HK-2 (cell line): ENCODE data around the gene RNF128.
A peak's percentile ranks its signal among the peaks of the same experiment; 100 is the strongest.
"Not testable (repeated sequence)": the region's sequence is repeated elsewhere in the genome, so short reads cannot be mapped to it uniquely, and the experiment has no call there.

ENCODE experiments used
- DNase-seq: peaks from one replicate; pipeline ENCODE4 v3.0.0-alpha.2; 2018; ENCODE audit not compliant: unreplicated experiment

RNF128 gene

GRCh38 chrX:106742805-106743204 is 16.3 kb downstream of the RNF128 start:
- DNase-seq = no peak

- no peak for DNase-seq
These were observed 21.9 kb downstream of the RNF128 start for GRCh38 chrX:106748377-106748776.

- DNase-seq = no peak
These were observed 24.9 kb downstream of the RNF128 start for GRCh38 chrX:106751407-106751806.

GRCh38 chrX:106752101-106752678 is 25.7 kb downstream of the RNF128 start:
- DNase-seq = no peak

- DNase-seq = not testable (repeated sequence)
These were observed 42.8 kb downstream of the RNF128 start for GRCh38 chrX:106769288-106769687.

GRCh38 chrX:106774981-106775380 is 48.5 kb downstream of the RNF128 start:
- no peak for DNase-seq

- no peak for DNase-seq
These were observed 53.8 kb downstream of the RNF128 start for GRCh38 chrX:106780264-106780663.

GRCh38 chrX:106780664-106781377 is 54.3 kb downstream of the RNF128 start:
- no peak for DNase-seq

- no peak for DNase-seq
These were observed 57.2 kb downstream of the RNF128 start for GRCh38 chrX:106783716-106784115.

- no peak for DNase-seq
These were observed 65.0 kb downstream of the RNF128 start for GRCh38 chrX:106791495-106791894.

- DNase-seq = peak; percentile 2
These were observed 75.5 kb downstream of the RNF128 start for GRCh38 chrX:106802063-106802387.

- DNase-seq = peak; percentile 74
These were observed 76.1 kb downstream of the RNF128 start, which contains the start of gene TBC1D8B for GRCh38 chrX:106802388-106803275. TBC1D8B (plus strand) TSS chrX:106802673; CDS start chrX:106802854, 181 bp downstream.

GRCh38 chrX:106811131-106811910 is 84.8 kb downstream of the RNF128 start:
- no peak for DNase-seq

- peak; percentile 7 for DNase-seq
These were observed 86.4 kb downstream of the RNF128 start for GRCh38 chrX:106812930-106813329.

GRCh38 chrX:106814093-106814492 is 87.6 kb downstream of the RNF128 start:
- DNase-seq = not testable (repeated sequence)
